Vagina (tissue), 2 donors: Measurements from ENCODE around the gene CD86. TPM values are rescaled to one million over a fixed set of nuclear protein-coding genes. Genes with fewer than 3 reads are reported as not detected.

ENCODE experiments used
- DNase-seq, 2 donors: peaks; one replicate each; pipeline ENCODE4 v3.0.0-alpha.2; 2017; ENCODE audit errors: extremely low spot score in 2 of 2
- H3K27ac ChIP-seq: fragments of 200-600 bp; sonication (generic); one replicate; pipeline ENCODE4 v1.5.1; 2019
- H3K27me3 ChIP-seq: fragments of 200-600 bp; sonication (generic); one replicate; pipeline ENCODE4 v1.5.1; 2019
- H3K36me3 ChIP-seq, 2 donors: fragments of 200-600 bp; sonication (generic); one replicate each; pipeline ENCODE4 v1.5.1; 2017 to 2019
- H3K4me1 ChIP-seq: fragments of 200-600 bp; sonication (generic); one replicate; pipeline ENCODE4 v1.5.1; 2019
- H3K4me3 ChIP-seq, 2 donors: fragments of 200-600 bp; sonication (generic); 1 replicate in 1 of 2; 2 replicates in 1 of 2; pipeline ENCODE4 v1.5.1; 2016 to 2019
- H3K9me3 ChIP-seq: fragments of 200-600 bp; sonication (generic); one replicate; pipeline ENCODE4 v1.5.1; 2019
- POLR2A ChIP-seq, 2 donors: fragments of 450-650 bp; IDR thresholded peaks; one replicate each; pipeline ENCODE4 v1.6.1; 2017; ENCODE audit warnings: antibody characterized with exemption in 2 of 2, mild to moderate bottlenecking in 2 of 2, moderate library complexity in 2 of 2
- POLR2AphosphoS5 ChIP-seq, 2 donors: sonication (generic); formaldehyde crosslinking; IDR thresholded peaks; one replicate each; pipeline ENCODE4 v1.9.0; 2017; ENCODE audit warnings: antibody characterized with exemption in 2 of 2, mild to moderate bottlenecking in 2 of 2, low read depth in 1 of 2; ENCODE audit not compliant: insufficient read depth in 1 of 2
- intact Hi-C: fragments of 100-400 bp; cut with DNase I; formaldehyde crosslinking; loops from one replicate; pipeline ENCODE4 v1.15.1; 2023
- total RNA-seq: library from RNA; depleted of rRNA; stranded (reverse); fragments of >200 nt; gene quantifications from one replicate; pipeline ENCODE4 v1.2.3, GENCODE V29; 2016
- TF ChIP-seq, protein P1 (sequence below), 3 experiments: fragments of 450-650 bp in 2 of 3; fragments of 200-600 bp in 1 of 3; sonication (generic) in 1 of 3; IDR thresholded peaks; one replicate each; pipeline ENCODE4 v1.5.1; 2017 to 2019; ENCODE audit warnings: antibody characterized with exemption in 3 of 3, mild to moderate bottlenecking in 2 of 3, moderate library complexity in 2 of 3

CD86 gene
- total RNA-seq, 1 donor from 2014 or later, result 0.98 TPM

DNA sequence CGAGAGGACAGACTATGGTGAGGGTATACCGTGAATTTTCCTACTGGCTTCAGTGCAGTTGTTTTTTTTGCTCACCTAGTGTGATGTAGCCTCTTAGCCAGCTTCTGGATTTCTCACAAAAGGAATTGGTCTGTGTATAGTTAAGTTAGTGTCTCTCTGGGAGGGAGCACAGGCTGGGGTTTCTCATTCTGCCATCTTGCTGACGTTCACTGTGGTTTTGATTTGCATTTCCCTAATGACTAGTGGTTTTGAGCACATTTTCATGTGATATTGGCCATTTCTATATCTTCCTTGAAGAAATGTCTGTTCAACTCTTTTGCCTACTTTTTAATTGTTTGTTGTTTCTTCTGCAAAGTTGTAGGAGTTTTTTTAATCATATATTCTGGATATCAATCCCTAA, 2.2 kb upstream of the CD86 start:
- Histone ChIP-seq H3K27ac (no peak overlapping the region), H3K4me1 (no peaks in the 10 kb centered on the region), H3K9me3 (no peaks in the 10 kb centered on the region), H3K27me3 (no peaks in the 10 kb centered on the region), H3K36me3 (no peaks in the 10 kb centered on the region), H3K4me3 (no peak overlapping the region)
- TF ChIP-seq, protein P1, sequence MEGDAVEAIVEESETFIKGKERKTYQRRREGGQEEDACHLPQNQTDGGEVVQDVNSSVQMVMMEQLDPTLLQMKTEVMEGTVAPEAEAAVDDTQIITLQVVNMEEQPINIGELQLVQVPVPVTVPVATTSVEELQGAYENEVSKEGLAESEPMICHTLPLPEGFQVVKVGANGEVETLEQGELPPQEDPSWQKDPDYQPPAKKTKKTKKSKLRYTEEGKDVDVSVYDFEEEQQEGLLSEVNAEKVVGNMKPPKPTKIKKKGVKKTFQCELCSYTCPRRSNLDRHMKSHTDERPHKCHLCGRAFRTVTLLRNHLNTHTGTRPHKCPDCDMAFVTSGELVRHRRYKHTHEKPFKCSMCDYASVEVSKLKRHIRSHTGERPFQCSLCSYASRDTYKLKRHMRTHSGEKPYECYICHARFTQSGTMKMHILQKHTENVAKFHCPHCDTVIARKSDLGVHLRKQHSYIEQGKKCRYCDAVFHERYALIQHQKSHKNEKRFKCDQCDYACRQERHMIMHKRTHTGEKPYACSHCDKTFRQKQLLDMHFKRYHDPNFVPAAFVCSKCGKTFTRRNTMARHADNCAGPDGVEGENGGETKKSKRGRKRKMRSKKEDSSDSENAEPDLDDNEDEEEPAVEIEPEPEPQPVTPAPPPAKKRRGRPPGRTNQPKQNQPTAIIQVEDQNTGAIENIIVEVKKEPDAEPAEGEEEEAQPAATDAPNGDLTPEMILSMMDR (IDR thresholded peaks at IDR 0.05), result no peak
- intact Hi-C loops, result no loop called here
- DNase-seq, result no peak

DNA sequence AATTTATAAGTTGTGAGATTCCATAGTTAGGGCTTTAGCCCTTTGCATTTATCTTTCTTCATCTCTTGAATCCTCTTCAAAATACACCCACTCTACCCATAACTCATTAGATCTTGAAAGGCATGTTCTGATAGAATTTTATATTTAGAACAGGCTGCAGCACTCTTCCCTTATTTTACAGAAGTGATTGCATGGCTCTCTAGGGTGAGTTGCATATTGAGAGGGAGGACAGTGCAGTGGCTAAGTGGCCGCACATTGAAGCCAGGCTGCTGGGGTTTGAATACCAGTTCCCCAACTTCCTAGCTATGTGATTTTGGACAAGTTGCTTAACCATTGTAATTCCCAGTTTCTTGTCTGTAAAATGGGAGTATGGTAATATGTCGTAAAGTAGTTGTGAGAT, 2.5 kb downstream of the CD86 start:
- Histone ChIP-seq H3K4me1 (no peaks in the 10 kb centered on the region), H3K4me3 (no peak overlapping the region), H3K27ac (no peak overlapping the region), H3K27me3 (no peaks in the 10 kb centered on the region), H3K36me3 (no peaks in the 10 kb centered on the region), H3K9me3 (no peaks in the 10 kb centered on the region)
- no peak for DNase-seq
- intact Hi-C loops, result no loop called here
- TF ChIP-seq POLR2A (IDR thresholded peaks at IDR 0.05), result no peak
- TF ChIP-seq, protein P1 (IDR thresholded peaks at IDR 0.05), result no peak
- TF ChIP-seq POLR2AphosphoS5 (IDR thresholded peaks at IDR 0.05; ENCODE audit: insufficient read depth in 1 of 2, low read depth in 1 of 2), result no peak

DNA sequence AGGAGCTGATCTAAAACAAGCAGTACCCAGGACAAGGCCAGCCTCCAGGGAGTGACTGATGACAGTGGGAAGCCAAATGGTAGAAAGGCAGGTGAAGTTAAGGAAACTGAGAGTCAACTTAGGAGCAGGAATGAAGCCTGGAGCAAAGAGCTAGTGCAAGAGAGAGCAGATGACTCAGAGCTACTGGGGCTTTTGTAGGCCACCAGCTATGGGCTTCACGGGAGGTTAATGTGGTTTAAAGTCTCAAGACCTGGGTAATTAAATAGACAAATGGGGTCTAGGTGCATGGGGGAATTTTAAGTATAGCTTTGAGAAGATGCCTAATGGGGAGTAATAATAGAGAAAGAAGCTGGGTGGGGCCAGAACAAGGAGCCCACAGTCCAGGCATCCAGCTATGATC, 3.1 kb downstream of the CD86 start:
- DNase-seq, result no peak
- Histone ChIP-seq H3K27ac (no peak overlapping the region), H3K4me3 (no peak overlapping the region), H3K36me3 (no peaks in the 10 kb centered on the region), H3K9me3 (no peaks in the 10 kb centered on the region), H3K4me1 (no peaks in the 10 kb centered on the region), H3K27me3 (no peaks in the 10 kb centered on the region)
- no peak for TF ChIP-seq POLR2AphosphoS5 (IDR thresholded peaks at IDR 0.05; ENCODE audit: insufficient read depth in 1 of 2, low read depth in 1 of 2)
- no peak for TF ChIP-seq POLR2A (IDR thresholded peaks at IDR 0.05)
- TF ChIP-seq, protein P1 (IDR thresholded peaks at IDR 0.05), result no peak
- intact Hi-C loops, result no loop called here

DNA sequence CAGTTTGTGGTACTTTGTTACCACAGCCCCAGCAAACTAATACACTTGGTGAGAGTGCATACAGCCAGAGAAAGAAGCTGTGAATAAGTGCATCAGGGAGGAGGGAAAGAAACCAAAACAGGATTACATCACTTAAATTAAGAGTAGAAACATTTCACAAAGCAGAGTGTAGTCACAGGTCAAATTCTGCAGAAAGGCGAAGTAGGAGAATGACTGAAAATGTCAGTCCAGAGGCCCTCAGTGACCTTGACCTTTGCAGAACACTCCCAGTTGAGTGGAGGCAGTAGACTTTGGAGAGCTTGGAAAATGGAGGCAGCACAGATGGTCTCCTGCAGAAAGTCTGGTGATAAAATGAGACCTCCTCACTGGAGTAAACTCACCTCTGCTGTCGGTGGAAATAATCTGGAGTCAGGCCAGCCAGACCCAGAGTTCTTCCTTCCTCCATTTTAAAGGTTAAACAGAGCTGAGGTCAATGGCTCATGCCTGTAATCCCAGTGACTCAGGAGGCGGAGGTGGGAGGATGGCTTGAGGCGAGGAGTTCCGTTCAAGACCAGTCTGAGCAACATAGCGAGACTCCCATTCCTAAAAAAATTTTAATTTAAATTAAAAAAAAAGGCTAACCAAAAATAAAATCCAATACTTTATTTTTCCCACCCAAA, 5.0 kb downstream of the CD86 start:
- H3K27me3 ChIP-seq, result no peaks in the 10 kb centered on the region
- no peak for DNase-seq
- no peak overlapping the region for H3K27ac ChIP-seq
- H3K9me3 ChIP-seq, result no peaks in the 10 kb centered on the region
- H3K4me1 ChIP-seq, result no peaks in the 10 kb centered on the region
- intact Hi-C loops, result no loop called here
- H3K4me3 ChIP-seq, result no peak overlapping the region
- H3K36me3 ChIP-seq, result no peaks in the 10 kb centered on the region
- TF ChIP-seq POLR2A (IDR thresholded peaks at IDR 0.05), result no peak
- TF ChIP-seq POLR2AphosphoS5 (IDR thresholded peaks at IDR 0.05; ENCODE audit: insufficient read depth in 1 of 2, low read depth in 1 of 2), result no peak
- TF ChIP-seq, protein P1 (IDR thresholded peaks at IDR 0.05), result no peak

DNA sequence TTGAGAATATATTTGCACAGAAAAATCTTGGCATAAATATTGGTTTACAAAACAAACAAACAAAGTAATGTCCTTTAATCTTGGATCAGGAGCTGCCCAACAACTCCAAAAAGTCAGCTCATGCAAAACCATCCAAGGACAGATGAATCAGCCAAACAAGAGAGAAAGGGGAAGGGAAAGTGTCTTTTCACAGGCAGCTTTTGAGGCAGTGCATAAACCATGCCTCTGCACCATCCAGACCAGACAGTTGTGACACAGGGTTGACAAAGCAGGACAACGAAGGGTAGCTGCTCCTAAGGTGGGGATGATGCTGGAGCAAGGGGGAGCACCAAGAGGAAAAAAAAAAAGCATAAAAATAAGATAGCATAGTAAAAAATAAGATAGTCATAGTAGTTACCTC, 8.7 kb downstream of the CD86 start:
- no peak for DNase-seq

More for the DNA sequence above, 8.7 kb downstream of the CD86 start:
- intact Hi-C loops, result no loop called here
- no peaks in the 10 kb centered on the region for H3K27me3 ChIP-seq
- H3K9me3 ChIP-seq, result no peaks in the 10 kb centered on the region
- no peaks in the 10 kb centered on the region for H3K4me1 ChIP-seq
- no peak overlapping the region for H3K27ac ChIP-seq
- no peak overlapping the region for H3K4me3 ChIP-seq
- TF ChIP-seq POLR2AphosphoS5 (IDR thresholded peaks at IDR 0.05; ENCODE audit: insufficient read depth in 1 of 2, low read depth in 1 of 2) (no peak), POLR2A (IDR thresholded peaks at IDR 0.05) (no peak)
- TF ChIP-seq, protein P1 (IDR thresholded peaks at IDR 0.05), result no peak
- H3K36me3 ChIP-seq, result no peaks in the 10 kb centered on the region
